GM18499 (cell line): ENCODE data around the gene PIGT.

Experiments used
- ATAC-seq: cut with Tn5 transposase; IDR thresholded peaks from one replicate; pipeline ENCODE4 v1.9.1; 2021; ENCODE audit warnings: moderate number of reproducible peaks; ENCODE audit not compliant: insufficient read depth, unreplicated experiment

Gene PIGT

GRCh38 chr20:45415822-45416637, at the start of gene PIGT:
Gene PIGT (plus strand): TSS chr20:45416141. CDS start chr20:45416157, 16 bp downstream.
- ATAC-seq: peak; percentile 41

- no peak for ATAC-seq
These were observed 49.7 kb upstream of the PIGT start for GRCh38 chr20:45366192-45366591.

GRCh38 chr20:45366631-45367030, 49.3 kb upstream of the PIGT start:
- no peak for ATAC-seq

- no peak for ATAC-seq
These were observed 48.8 kb upstream of the PIGT start for GRCh38 chr20:45367126-45367525.

GRCh38 chr20:45368221-45368980, 47.5 kb upstream of the PIGT start:
- peak; percentile 65 for ATAC-seq

GRCh38 chr20:45370571-45371160, 45.3 kb upstream of the PIGT start:
- ATAC-seq: no peak

- ATAC-seq: no peak
These were observed 43.7 kb upstream of the PIGT start for GRCh38 chr20:45372241-45372640.

- ATAC-seq: no peak
These were observed 43.1 kb upstream of the PIGT start for GRCh38 chr20:45372646-45373352.

- ATAC-seq: no peak
These were observed 42.4 kb upstream of the PIGT start for GRCh38 chr20:45373353-45374100.

- ATAC-seq: no peak
These were observed 41.9 kb upstream of the PIGT start for GRCh38 chr20:45374101-45374467.

- ATAC-seq: no peak
These were observed 41.0 kb upstream of the PIGT start for GRCh38 chr20:45374966-45375365.

- no peak for ATAC-seq
These were observed 38.7 kb upstream of the PIGT start for GRCh38 chr20:45377269-45377668.

- no peak for ATAC-seq
These were observed 37.8 kb upstream of the PIGT start, which contains the start of gene TP53TG5 for GRCh38 chr20:45378191-45378590. Gene TP53TG5 (minus strand): TSS chr20:45378325. CDS start chr20:45378236, 89 bp downstream.

- ATAC-seq: no peak
These were observed 28.7 kb upstream of the PIGT start for GRCh38 chr20:45387274-45387673.

- no peak for ATAC-seq
These were observed 25.0 kb upstream of the PIGT start for GRCh38 chr20:45390931-45391330.

- ATAC-seq: no peak
These were observed 24.4 kb upstream of the PIGT start for GRCh38 chr20:45391559-45391958.

- ATAC-seq: no peak
These were observed 23.2 kb upstream of the PIGT start for GRCh38 chr20:45392733-45393132.

- no peak for ATAC-seq
These were observed 21.5 kb upstream of the PIGT start for GRCh38 chr20:45394221-45395113.

GRCh38 chr20:45395114-45395415, 20.9 kb upstream of the PIGT start:
- ATAC-seq: no peak
